Mesenchymal stem cell (in vitro differentiated cells and primary cell): ENCODE results near the gene TULP3.

Experiments used
- DNase-seq: peaks from one replicate; pipeline ENCODE4 v3.0.0-alpha.2; 2013
- H2AFZ ChIP-seq: one replicate; pipeline ENCODE4 v1.6.1; 2013; ENCODE audit warnings: low read depth, mild to moderate bottlenecking, control low read depth, inconsistent platforms, low read length, moderate library complexity
- H2AK5ac ChIP-seq: 2 replicates; pipeline ENCODE4 v1.6.1; 2013; ENCODE audit warnings: low read length, moderate library complexity, mild to moderate bottlenecking, inconsistent platforms; ENCODE audit not compliant: severe bottlenecking
- H2BK120ac ChIP-seq: one replicate; pipeline ENCODE4 v1.6.1; 2013; ENCODE audit warnings: low read depth, mild to moderate bottlenecking, inconsistent platforms, low read length, moderate library complexity
- H2BK12ac ChIP-seq, 2 experiments: one replicate each; pipeline ENCODE4 v1.6.1; 2013; ENCODE audit warnings: inconsistent platforms in 2 of 2, low read length in 2 of 2, mild to moderate bottlenecking in 2 of 2, moderate library complexity in 2 of 2, control low read depth in 1 of 2
- H2BK15ac ChIP-seq: one replicate; pipeline ENCODE4 v1.6.1; 2013; ENCODE audit warnings: mild to moderate bottlenecking, low read depth, inconsistent platforms; ENCODE audit not compliant: poor library complexity, severe bottlenecking
- H2BK5ac ChIP-seq: 2 replicates; pipeline ENCODE4 v1.6.1; 2013; ENCODE audit warnings: low read depth, mild to moderate bottlenecking, low read length, control low read depth, inconsistent platforms; ENCODE audit not compliant: poor library complexity, severe bottlenecking
- H3K14ac ChIP-seq, 2 experiments: one replicate each; pipeline ENCODE4 v1.6.1; 2013; ENCODE audit warnings: inconsistent platforms in 2 of 2, low read length in 2 of 2, control low read depth in 1 of 2, mild to moderate bottlenecking in 1 of 2, moderate library complexity in 1 of 2
- H3K18ac ChIP-seq, 2 experiments: one replicate each; pipeline ENCODE4 v1.6.1; 2013; ENCODE audit warnings: inconsistent platforms in 2 of 2, low read length in 2 of 2, control low read depth in 1 of 2, low read depth in 1 of 2, mild to moderate bottlenecking in 1 of 2
- H3K23ac ChIP-seq, 2 experiments: one replicate each; pipeline ENCODE4 v1.6.1; 2013; ENCODE audit warnings: inconsistent platforms in 2 of 2, low read length in 2 of 2, mild to moderate bottlenecking in 2 of 2, moderate library complexity in 2 of 2, control low read depth in 1 of 2
- H3K27ac ChIP-seq: 2 replicates; pipeline ENCODE4 v1.5.1; 2013; ENCODE audit warnings: mild to moderate bottlenecking, moderate library complexity, low read length, control low read depth, inconsistent platforms; ENCODE audit not compliant: poor library complexity, severe bottlenecking
- H3K27me3 ChIP-seq, 2 experiments: 2 replicates each; pipeline versions ENCODE4 v1.6.1 to v1.7.0; 2013; ENCODE audit warnings: low read length in 2 of 2, mild to moderate bottlenecking in 2 of 2, moderate library complexity in 2 of 2, control low read depth in 1 of 2, inconsistent platforms in 1 of 2; ENCODE audit not compliant: control insufficient read depth in 1 of 2, insufficient read depth in 1 of 2
- H3K36me3 ChIP-seq, 2 experiments: 2 replicates each; pipeline versions ENCODE4 v1.6.1 to v1.7.0; 2013; ENCODE audit warnings: low read length in 2 of 2, control low read depth in 1 of 2, inconsistent platforms in 1 of 2, low read depth in 1 of 2, mild to moderate bottlenecking in 1 of 2; ENCODE audit not compliant: insufficient read depth in 2 of 2, control insufficient read depth in 1 of 2
- H3K4ac ChIP-seq, 2 experiments: one replicate each; pipeline ENCODE4 v1.6.1; 2013; ENCODE audit warnings: inconsistent platforms in 2 of 2, low read length in 2 of 2, mild to moderate bottlenecking in 2 of 2, moderate library complexity in 2 of 2, control low read depth in 1 of 2, low read depth in 1 of 2
- H3K4me1 ChIP-seq: 2 replicates; pipeline ENCODE4 v1.6.1; 2013; ENCODE audit warnings: low read depth, low read length, control low read depth; ENCODE audit not compliant: control insufficient read depth, insufficient read depth
- H3K4me2 ChIP-seq: 2 replicates; pipeline ENCODE4 v1.6.1; 2013; ENCODE audit warnings: low read length, mild to moderate bottlenecking, inconsistent platforms; ENCODE audit not compliant: poor library complexity, severe bottlenecking
- H3K4me3 ChIP-seq, 2 experiments: 2 replicates each; pipeline versions ENCODE4 v1.5.1 to v1.7.0; 2013; ENCODE audit warnings: low read length in 2 of 2, mild to moderate bottlenecking in 2 of 2, control low read depth in 1 of 2, low read depth in 1 of 2; ENCODE audit not compliant: insufficient read depth in 1 of 2
- H3K79me1 ChIP-seq: replicated peaks from 2 replicates; pipeline ENCODE4 v1.6.1; 2013; ENCODE audit warnings: mild to moderate bottlenecking, control low read depth, low read length, inconsistent platforms; ENCODE audit not compliant: poor library complexity, severe bottlenecking
- H3K9ac ChIP-seq: 2 replicates; pipeline ENCODE4 v1.7.0; 2013; ENCODE audit warnings: mild to moderate bottlenecking, low read length, moderate library complexity
- H3K9me3 ChIP-seq: 2 replicates; pipeline ENCODE4 v1.7.0; 2013; ENCODE audit warnings: mild to moderate bottlenecking, low read length; ENCODE audit not compliant: control insufficient read depth
- H4K8ac ChIP-seq: one replicate; pipeline ENCODE4 v1.6.1; 2013; ENCODE audit warnings: inconsistent platforms, mild to moderate bottlenecking, low read length, moderate library complexity
- H4K91ac ChIP-seq: one replicate; pipeline ENCODE4 v1.6.1; 2013; ENCODE audit warnings: mild to moderate bottlenecking, low read length, inconsistent platforms
- WGBS: methylation state at CpG from one replicate; pipeline ENCODE4 v1.1.7; 2013; ENCODE audit warnings: mixed read lengths; 5-methylcytosine and 5-hydroxymethylcytosine counted together

TULP3 gene

DNA sequence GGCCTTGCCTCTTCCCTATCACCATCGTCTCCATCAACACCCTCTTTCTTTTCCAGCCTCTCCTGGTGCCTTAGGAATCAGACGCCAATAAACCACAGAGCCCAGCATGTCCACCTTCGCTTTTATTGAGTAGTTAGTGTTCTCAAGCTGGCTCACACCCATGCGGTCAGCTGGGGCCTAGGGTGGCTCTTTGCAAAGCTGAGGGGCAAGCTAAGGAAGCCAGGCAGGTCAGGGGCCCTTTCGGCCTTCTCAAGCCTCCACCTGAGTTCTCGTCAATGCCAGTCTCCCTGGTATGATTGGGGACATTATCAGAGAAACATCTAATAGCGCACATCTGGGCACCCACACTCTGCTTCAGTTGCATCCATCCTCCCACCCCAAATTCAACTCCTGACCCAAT is 33.1 kb upstream of the TULP3 start:
- Histone ChIP-seq H3K4ac (no peak overlapping the region), H4K91ac (no peak overlapping the region), H2AFZ (no peak overlapping the region), H2BK12ac (no peak overlapping the region), H3K4me3 (no peak overlapping the region), H2BK15ac (no peak overlapping the region), H3K4me1 (peaks cover 1% of the 10 kb centered on the region), H2BK5ac (no peak overlapping the region), H4K8ac (no peak overlapping the region), H3K79me1 (no peaks in the 10 kb centered on the region), H2AK5ac (no peak overlapping the region), H2BK120ac (no peak overlapping the region), H3K4me2 (no peak overlapping the region), H3K27me3 (no peaks in the 10 kb centered on the region), H3K14ac (no peak overlapping the region), H3K36me3 (peaks cover 12 to 15% of the 10 kb centered on the region in 2 experiments), H3K9me3 (no peaks in the 10 kb centered on the region), H3K23ac (no peak overlapping the region), H3K9ac (no peak overlapping the region), H3K18ac (no peak overlapping the region), H3K27ac (no peak overlapping the region)
- 92% methylated on average over 6 of the region's 7 CpGs for WGBS
- no peak for DNase-seq

DNA sequence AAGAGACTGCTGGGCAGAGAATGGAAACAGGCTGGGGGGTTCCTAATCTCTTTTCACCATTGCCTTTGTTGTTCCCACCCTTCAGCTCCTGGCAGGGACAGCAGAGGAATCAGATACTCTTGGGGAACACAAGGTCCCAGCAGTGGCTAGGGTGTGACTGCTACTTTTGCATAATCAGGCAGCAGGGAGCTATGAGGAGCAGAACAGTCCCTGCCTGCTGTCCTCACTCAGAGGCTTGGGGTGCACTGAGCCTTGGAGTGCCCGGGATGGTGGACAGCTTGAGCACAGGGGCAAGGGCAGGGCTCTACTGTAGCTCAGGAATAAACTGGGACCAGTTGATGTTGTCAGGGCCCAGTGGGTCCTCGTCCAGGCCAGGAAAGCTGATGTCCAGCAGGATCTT is 32.4 kb upstream of the TULP3 start:
- no peak overlapping the region for H3K9ac ChIP-seq
- H3K27ac ChIP-seq, result no peak overlapping the region
- no peak overlapping the region for H2BK12ac ChIP-seq
- H3K36me3 ChIP-seq, result peaks cover 15 to 18% of the 10 kb centered on the region in 2 experiments
- H3K4ac ChIP-seq, result no peak overlapping the region
- H4K91ac ChIP-seq, result no peak overlapping the region
- no peak overlapping the region for H2BK120ac ChIP-seq
- no peaks in the 10 kb centered on the region for H3K79me1 ChIP-seq
- H2BK5ac ChIP-seq, result no peak overlapping the region
- H3K4me1 ChIP-seq, result peaks cover 1% of the 10 kb centered on the region
- WGBS, result 94% methylated on average over 2 of the region's 2 CpGs
- H2AK5ac ChIP-seq, result no peak overlapping the region
- H3K14ac ChIP-seq, result peak overlapping the region in 1 of 2 experiments; percentile 18
- no peak overlapping the region for H2AFZ ChIP-seq
- no peak overlapping the region for H2BK15ac ChIP-seq
- DNase-seq, result no peak
- no peaks in the 10 kb centered on the region for H3K9me3 ChIP-seq
- no peak overlapping the region for H4K8ac ChIP-seq
- no peak overlapping the region for H3K4me3 ChIP-seq
- no peak overlapping the region for H3K23ac ChIP-seq
- no peak overlapping the region for H3K18ac ChIP-seq
- no peak overlapping the region for H3K4me2 ChIP-seq
- H3K27me3 ChIP-seq, result no peaks in the 10 kb centered on the region

DNA sequence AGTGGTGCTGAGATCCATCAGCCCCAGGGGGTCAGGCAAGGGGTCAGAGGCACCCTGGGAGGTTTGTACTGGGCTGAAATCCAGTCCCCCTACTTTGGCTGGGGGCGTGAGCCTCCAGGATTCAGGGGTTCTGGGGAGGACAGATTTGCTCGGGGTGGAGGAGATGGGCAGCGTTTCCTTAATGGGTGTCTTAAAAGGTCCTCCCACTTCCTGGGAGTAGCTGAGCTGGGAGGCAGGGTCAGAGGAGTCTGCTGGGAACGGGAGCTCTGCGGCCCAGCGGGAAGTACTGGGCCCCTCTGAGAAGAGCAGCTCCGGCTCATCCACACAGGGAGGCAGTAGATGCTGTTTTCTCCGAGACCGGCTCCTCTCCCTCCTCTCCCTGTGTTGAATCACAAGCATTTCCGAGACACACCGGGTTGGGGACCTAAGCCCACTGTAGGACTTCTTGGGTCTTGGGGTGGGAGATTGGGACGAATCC is 31.7 kb upstream of the TULP3 start:
- H3K27ac ChIP-seq, result no peak overlapping the region
- H3K9ac ChIP-seq, result no peak overlapping the region
- no peaks in the 10 kb centered on the region for H3K79me1 ChIP-seq
- H3K14ac ChIP-seq, result no peak overlapping the region
- no peaks in the 10 kb centered on the region for H3K4me1 ChIP-seq
- H3K9me3 ChIP-seq, result no peaks in the 10 kb centered on the region
- WGBS, result 93% methylated on average over 11 of the region's 12 CpGs
- H3K36me3 ChIP-seq, result peaks cover 15 to 19% of the 10 kb centered on the region in 2 experiments
- no peak overlapping the region for H4K91ac ChIP-seq
- no peak overlapping the region for H3K23ac ChIP-seq
- H2AK5ac ChIP-seq, result no peak overlapping the region
- H2BK15ac ChIP-seq, result no peak overlapping the region
- no peak overlapping the region for H2BK120ac ChIP-seq
- H2BK12ac ChIP-seq, result no peak overlapping the region
- no peak overlapping the region for H3K4ac ChIP-seq
- H2BK5ac ChIP-seq, result no peak overlapping the region
- H3K4me2 ChIP-seq, result no peak overlapping the region
- no peak overlapping the region for H2AFZ ChIP-seq
- no peak overlapping the region for H3K18ac ChIP-seq
- H3K27me3 ChIP-seq, result no peaks in the 10 kb centered on the region
- no peak overlapping the region for H3K4me3 ChIP-seq
- no peak overlapping the region for H4K8ac ChIP-seq
- DNase-seq, result no peak

DNA sequence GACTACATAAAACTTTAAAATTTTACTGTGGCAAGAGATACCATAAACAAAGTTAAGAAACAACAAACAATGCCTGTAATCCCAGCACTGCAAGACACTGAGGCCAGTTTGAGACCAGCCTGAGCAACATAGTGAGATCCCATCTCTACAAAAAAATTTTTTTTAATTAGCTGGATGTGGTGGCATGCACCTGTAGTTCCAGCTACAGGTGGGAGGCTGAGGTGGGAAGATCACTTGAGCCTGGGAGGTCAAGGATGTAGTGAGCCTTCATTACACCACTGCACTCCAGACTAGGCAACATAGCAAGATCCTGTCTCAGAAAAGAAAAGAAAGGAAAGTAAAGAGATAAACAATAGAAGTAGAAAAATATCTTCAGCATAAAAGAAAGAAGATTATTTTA is 30.5 kb upstream of the TULP3 start:
- no peak overlapping the region for H3K14ac ChIP-seq
- H2BK5ac ChIP-seq, result no peak overlapping the region
- H3K4me1 ChIP-seq, result no peaks in the 10 kb centered on the region
- H2BK120ac ChIP-seq, result no peak overlapping the region
- H3K18ac ChIP-seq, result no peak overlapping the region
- H3K36me3 ChIP-seq, result peaks cover 26 to 29% of the 10 kb centered on the region in 2 experiments
- H3K4me2 ChIP-seq, result no peak overlapping the region
- H3K9ac ChIP-seq, result no peak overlapping the region
- peaks cover 1% of the 10 kb centered on the region for H3K79me1 ChIP-seq
- no peak overlapping the region for H2AFZ ChIP-seq
- H2BK15ac ChIP-seq, result no peak overlapping the region
- H4K8ac ChIP-seq, result no peak overlapping the region
- no peak for DNase-seq
- H3K23ac ChIP-seq, result no peak overlapping the region
- no peak overlapping the region for H3K4me3 ChIP-seq
- no peaks in the 10 kb centered on the region for H3K9me3 ChIP-seq
- H3K4ac ChIP-seq, result no peak overlapping the region
- H3K27me3 ChIP-seq, result no peaks in the 10 kb centered on the region
- no peak overlapping the region for H2AK5ac ChIP-seq
- H2BK12ac ChIP-seq, result no peak overlapping the region
- H3K27ac ChIP-seq, result no peak overlapping the region
- no peak overlapping the region for H4K91ac ChIP-seq
